Activated CD4-positive, CD25-positive, alpha-beta regulatory T cell treated with anti-CD3 and anti-CD28 coated beads, Interleukin-2, amount 50 U/mL, for 72 hours (primary cell): Measurements from ENCODE around the gene ITGB2.
A peak's percentile ranks its signal among the peaks of the same experiment; 100 is the strongest.

Experiments used
- DNase-seq: peaks from one replicate; pipeline ENCODE4 v3.0.0; 2021

Gene ITGB2

GRCh38 chr21:44955141-44955797 is 34.6 kb upstream of the ITGB2 start:
- no peak for DNase-seq

GRCh38 chr21:44954281-44954771 is 33.6 kb upstream of the ITGB2 start:
- DNase-seq: no peak

GRCh38 chr21:44953628-44954021 is 32.9 kb upstream of the ITGB2 start:
- no peak for DNase-seq

GRCh38 chr21:44952929-44953627 is 32.4 kb upstream of the ITGB2 start:
- no peak for DNase-seq

- DNase-seq: no peak
Observed at GRCh38 chr21:44952116-44952928, 31.6 kb upstream of the ITGB2 start.

- no peak for DNase-seq
Observed at GRCh38 chr21:44951186-44951915, 30.7 kb upstream of the ITGB2 start.

GRCh38 chr21:44950351-44950750 is 29.7 kb upstream of the ITGB2 start:
- no peak for DNase-seq

GRCh38 chr21:44949779-44950198 is 29.1 kb upstream of the ITGB2 start:
- DNase-seq: peak; percentile 87

GRCh38 chr21:44949161-44949778 is 28.6 kb upstream of the ITGB2 start:
- DNase-seq: no peak

- DNase-seq: no peak
Observed at GRCh38 chr21:44948426-44949120, 27.9 kb upstream of the ITGB2 start.

GRCh38 chr21:44947930-44948331 is 27.2 kb upstream of the ITGB2 start:
- DNase-seq: no peak

- no peak for DNase-seq
Observed at GRCh38 chr21:44947111-44947929, 26.6 kb upstream of the ITGB2 start.

GRCh38 chr21:44946254-44947041 is 25.7 kb upstream of the ITGB2 start:
- no peak for DNase-seq

GRCh38 chr21:44944596-44944995 is 23.9 kb upstream of the ITGB2 start:
- DNase-seq: no peak

- no peak for DNase-seq
Observed at GRCh38 chr21:44943686-44944550, 23.2 kb upstream of the ITGB2 start.

- no peak for DNase-seq
Observed at GRCh38 chr21:44943005-44943685, 22.4 kb upstream of the ITGB2 start.

- no peak for DNase-seq
Observed at GRCh38 chr21:44942566-44942965, 21.9 kb upstream of the ITGB2 start.

- no peak for DNase-seq
Observed at GRCh38 chr21:44941567-44941966, 20.9 kb upstream of the ITGB2 start.
